GM10266 (cell line): ENCODE results near the gene CNN3.

Experiments
- DNase-seq: peaks from one replicate; pipeline ENCODE4 v3.0.0; 2012; ENCODE audit errors: extremely low spot score
- CTCF ChIP-seq: IDR thresholded peaks from 2 replicates; pipeline ENCODE4 v1.5.1; 2012; ENCODE audit warnings: mild to moderate bottlenecking, low read depth; ENCODE audit not compliant: control insufficient read depth, insufficient read depth; ENCODE audit errors: missing control alignments

Gene CNN3

DNA sequence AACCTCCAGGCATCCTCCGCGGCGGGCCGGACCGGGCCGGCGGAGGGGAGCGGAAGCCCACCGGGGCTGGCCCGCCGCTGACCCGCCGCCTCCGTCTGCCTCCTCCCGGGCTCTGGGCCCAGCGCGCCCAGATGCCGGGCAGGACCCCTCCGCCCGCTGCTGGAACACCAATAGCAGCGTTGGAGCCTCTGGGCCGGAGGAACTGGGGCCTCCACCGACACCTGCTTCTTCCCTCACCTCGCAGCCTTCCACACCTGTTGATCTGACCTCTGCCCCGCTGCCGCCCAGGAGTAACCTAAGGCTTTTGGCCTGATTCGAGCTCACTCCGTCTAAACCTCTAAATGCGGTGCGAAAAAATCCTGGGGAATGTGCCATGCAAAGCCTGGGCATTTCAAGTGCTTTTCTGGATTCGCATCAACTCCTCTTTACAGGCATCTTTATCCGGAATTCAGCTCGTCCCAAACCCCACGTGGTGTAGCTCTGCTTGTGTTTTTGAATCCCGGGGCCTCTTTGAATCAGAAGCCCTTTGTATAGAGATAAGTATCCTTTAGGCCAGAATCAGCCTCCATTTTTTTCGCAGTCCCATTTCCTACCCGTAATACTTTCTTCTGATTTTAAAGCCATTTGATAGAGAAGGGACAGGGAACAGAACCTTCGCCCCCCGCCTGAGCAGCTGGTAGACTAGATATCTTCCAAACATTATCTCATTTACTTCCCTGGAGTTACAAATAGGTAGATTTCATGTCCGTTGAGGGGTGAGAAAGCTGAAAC lies 680 bp upstream of the CNN3 start:
- no peak for DNase-seq

DNA sequence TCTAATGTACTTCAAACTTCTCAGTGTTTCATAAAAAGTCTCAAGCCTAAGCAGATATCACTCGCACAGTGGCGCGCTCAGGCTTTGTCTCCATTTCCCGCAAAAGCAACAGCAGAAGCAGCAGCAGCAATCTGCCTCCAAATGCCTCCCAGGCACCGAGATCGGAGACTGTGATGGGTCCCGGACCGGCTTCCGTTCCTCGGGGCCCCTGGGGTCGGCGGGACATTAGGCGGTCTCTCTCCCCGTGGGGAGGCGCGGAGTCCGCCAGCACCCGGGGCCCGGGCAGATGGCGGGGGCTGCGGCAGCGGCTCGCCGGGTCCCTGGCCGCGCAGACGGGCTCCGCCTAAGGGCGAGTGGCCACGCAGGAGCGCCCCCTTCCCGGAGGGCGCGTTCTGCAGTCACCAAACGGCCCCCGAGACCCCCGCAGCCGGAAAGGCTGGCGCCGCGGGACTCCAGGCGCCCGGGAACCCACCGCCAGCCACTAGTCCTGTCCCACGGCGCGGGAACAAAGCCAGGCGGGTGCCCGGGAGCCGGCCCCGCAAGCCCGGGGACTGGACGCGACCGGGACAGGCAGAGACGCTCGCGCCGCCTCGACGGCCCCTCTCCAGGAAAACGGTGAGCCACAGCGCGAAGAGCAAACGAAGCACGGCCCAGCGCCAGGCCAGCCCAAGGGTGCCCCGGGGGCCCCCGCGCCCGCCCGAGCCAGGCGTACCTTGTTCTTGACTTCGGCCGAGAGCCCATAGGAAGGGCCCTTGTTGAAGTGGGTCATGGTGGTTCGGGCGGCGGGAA lies 590 bp downstream of the CNN3 start:
- DNase-seq: peak; percentile 47

More for the DNA sequence above, 680 bp upstream of the CNN3 start:
- no peak for TF ChIP-seq CTCF

DNA sequence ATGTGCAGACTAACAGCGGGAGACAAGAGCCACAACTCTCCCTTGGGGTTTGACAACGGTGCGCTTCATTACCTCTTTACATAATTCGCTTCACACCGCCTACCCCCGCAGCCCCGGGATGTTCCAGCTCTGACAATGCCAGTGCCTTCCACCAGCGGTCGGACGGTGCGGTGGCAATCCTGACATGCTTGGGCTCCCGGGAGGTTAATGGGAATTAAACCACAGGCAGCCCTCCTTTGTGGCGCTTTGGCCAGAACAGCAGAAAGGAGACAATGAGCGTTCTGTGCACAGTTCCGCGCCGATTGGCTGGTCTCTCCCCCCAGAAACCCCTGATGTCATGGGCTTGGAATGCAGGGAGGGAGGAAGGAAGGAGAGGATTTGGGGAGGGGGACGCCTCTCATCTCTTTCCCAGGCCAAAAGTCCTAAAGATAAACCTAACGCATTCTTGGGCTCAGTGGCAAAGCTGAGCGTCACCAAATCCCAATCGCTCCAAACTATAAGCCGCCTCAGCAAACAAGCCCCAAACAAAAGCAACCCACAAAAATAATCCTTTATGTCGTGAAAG lies 1.3 kb downstream of the CNN3 start:
- peak; percentile 28 for DNase-seq
- no peak for TF ChIP-seq CTCF

More for the DNA sequence above, 590 bp downstream of the CNN3 start:
- peak; percentile 21 for TF ChIP-seq CTCF

DNA sequence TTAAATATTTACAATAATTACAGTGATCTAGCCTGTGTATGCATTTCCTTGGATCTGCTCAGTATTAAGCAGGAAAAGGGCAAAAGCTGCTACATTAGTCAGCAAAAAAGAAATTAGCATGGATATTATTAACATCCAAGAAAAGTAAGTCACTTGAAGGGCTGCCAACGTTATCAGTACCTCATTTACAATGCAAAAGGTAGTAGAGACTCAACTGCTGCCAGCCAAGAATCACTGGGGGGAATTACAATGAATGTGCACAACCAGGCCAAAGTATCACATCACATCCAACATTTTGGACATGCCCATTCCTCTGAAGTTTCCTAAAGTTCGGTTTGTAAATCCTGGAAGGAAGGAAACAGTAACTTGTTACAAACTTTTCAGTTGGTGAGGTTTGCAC lies 1.9 kb downstream of the CNN3 start:
- DNase-seq: no peak
- TF ChIP-seq CTCF: no peak

DNA sequence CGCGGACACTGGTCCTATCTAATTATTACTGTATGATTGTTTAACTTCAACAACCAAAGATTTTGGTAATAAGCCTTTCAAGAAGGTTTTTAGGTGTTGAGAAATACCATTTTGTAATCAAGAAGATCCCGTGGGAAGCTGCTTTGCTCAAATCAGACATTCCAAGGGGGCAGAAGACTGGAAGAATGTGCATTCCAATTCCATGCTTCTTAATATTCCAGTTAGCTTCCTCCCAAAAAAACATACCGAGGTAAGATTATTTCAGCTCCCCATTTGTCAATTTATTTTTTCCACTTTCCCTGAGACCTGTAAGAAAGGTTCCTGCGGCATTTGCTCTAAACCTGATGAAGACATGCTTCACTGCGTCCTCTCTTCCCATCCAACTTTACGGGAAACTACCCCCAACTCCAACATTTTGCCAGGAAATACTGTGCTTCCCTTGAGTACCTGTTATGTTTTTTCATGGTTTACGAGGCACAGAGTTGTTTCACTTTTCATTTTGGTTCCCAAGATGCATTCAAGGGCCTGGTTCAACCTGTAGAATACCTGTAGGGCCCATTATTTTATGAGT lies 4.1 kb downstream of the CNN3 start:
- no peak for DNase-seq

DNA sequence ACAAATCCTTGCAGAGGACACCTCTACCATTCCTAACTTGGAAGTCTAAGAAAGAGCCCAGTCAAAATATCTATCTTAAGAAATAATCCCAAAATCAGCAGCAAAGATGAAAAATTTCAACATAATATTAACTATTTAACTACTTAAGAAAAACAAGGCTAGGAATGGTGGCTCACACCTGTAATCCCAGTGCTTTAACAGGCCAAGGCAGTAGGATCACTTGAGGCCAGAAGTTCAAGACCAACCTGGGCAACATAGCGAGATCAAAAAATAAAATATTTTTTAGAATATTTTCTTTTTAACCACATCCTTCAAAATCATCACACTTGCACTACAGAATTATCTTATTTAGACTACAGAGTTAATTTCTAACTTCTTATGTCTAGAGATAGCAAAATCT lies 4.9 kb downstream of the CNN3 start:
- no peak for DNase-seq
- TF ChIP-seq CTCF: no peak

More for the DNA sequence above, 4.1 kb downstream of the CNN3 start:
- TF ChIP-seq CTCF: no peak
